Stimulated activated CD8-positive, alpha-beta memory T cell treated with anti-CD3 and anti-CD28 coated beads, Interleukin-7, amount 100 ng/mL, for 4 hours (primary cell): ENCODE data around the gene ARHGAP10.
"Not testable (repeated sequence)": the region's sequence is repeated elsewhere in the genome, so short reads cannot be mapped to it uniquely, and the experiment has no call there.

ENCODE experiments used
- DNase-seq, 2 donors: peaks; one replicate each; pipeline ENCODE4 v3.0.0-alpha.2; 2020; ENCODE audit warnings: low read depth in 2 of 2

Gene ARHGAP10

DNA sequence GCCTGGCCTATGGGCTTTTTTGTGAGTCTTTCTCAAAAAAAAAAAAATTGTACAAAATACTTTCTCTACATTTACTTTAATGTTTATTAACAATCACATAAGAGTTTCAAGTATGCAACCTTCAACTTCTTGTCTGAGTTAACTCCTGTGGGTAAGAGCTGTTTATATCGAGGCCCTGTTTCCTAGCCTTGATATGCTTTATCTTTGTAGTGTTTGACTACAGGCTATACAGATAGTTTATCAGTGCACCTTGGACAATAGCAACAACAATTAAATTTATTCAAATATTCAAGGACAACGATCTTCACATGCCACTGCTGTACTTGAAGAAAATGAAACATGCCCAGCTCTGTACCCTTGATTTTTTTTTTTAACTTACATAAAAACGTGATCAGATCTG, 178.4 kb downstream of the ARHGAP10 start:
- DNase-seq, result no peak

GRCh38 chr4:147912106-147912505, 180.2 kb downstream of the ARHGAP10 start:
- not testable (repeated sequence) for DNase-seq

DNA sequence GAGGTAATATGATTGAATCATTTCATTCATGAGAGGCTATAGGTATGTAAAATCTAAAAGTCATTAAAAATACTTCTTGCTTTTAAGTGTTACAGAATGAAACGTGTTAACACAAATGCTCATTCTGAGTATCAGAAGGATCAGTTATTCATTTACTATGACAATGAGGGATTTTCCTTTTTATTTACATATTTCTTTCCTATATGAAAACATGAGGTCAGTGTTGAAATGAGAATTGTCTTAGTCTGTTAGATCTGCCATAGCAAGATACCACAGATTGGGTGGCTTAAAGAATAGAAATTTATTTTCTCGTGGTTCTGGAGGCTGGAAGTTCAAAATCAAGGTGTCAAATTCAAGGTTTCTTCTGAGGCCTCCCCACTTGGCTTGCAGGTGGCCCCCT, 181.2 kb downstream of the ARHGAP10 start:
- DNase-seq, result no peak

GRCh38 chr4:147916351-147916750, 184.5 kb downstream of the ARHGAP10 start:
- DNase-seq, result no peak

DNA sequence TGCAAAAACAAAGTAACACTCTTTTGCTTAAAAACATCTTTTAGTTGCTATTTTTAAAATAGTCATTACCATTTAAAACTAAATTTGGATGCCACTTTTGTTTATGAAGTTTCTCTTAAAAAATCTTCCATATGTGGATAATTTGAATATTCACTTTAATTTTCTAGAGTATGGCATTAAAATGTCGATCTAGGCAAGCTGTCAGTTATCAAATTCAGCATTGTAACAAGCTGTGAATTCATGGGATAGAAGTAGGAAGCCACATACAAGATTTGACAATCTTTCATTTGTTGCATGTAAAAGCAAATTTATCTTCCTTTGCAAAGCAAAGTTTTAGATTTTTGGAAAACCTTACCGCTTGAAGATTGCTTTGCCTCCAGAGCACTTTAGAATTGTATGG, 191.5 kb downstream of the ARHGAP10 start:
- DNase-seq, result no peak

- no peak for DNase-seq
Observed at GRCh38 chr4:147923854-147924253, 192.0 kb downstream of the ARHGAP10 start.

- DNase-seq, result no peak
Observed at GRCh38 chr4:147924604-147925412, 192.9 kb downstream of the ARHGAP10 start.

- DNase-seq, result no peak
Observed at GRCh38 chr4:147927377-147928137, 195.7 kb downstream of the ARHGAP10 start.

GRCh38 chr4:147928400-147928799, 196.5 kb downstream of the ARHGAP10 start:
- no peak for DNase-seq

GRCh38 chr4:147929746-147930145, 197.9 kb downstream of the ARHGAP10 start:
- no peak for DNase-seq

GRCh38 chr4:147933316-147933715, 201.4 kb downstream of the ARHGAP10 start:
- no peak for DNase-seq

- no peak for DNase-seq
Observed at GRCh38 chr4:147933779-147934178, 201.9 kb downstream of the ARHGAP10 start.

GRCh38 chr4:147938496-147938895, 206.6 kb downstream of the ARHGAP10 start:
- no peak for DNase-seq

DNA sequence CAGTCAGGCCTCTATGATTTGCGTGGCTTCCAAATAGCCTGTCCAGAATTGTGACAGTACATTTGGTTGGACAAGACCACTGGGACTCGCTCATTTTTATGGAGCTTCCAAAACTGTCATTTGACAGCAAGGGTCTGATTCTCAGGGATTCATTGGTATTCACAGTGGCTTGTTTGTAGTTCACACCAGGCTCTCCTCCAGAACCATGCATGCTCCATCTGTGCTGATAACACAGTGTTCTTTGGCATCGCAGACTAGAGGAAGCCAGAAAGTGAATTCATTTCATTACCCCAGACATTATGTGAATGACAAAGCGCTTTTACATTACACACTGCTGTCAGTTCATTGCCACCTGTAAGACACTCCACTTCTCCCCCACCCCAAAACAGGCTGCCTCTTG, 208.3 kb downstream of the ARHGAP10 start:
- no peak for DNase-seq

- DNase-seq, result no peak
Observed at GRCh38 chr4:147941373-147941772, 209.5 kb downstream of the ARHGAP10 start.

- no peak for DNase-seq
Observed at GRCh38 chr4:147942729-147943128, 210.8 kb downstream of the ARHGAP10 start.

- no peak for DNase-seq
Observed at GRCh38 chr4:147943159-147943638, 211.3 kb downstream of the ARHGAP10 start.

GRCh38 chr4:147944249-147944648, 212.4 kb downstream of the ARHGAP10 start:
- DNase-seq, result no peak

GRCh38 chr4:147944670-147945260, 212.9 kb downstream of the ARHGAP10 start:
- DNase-seq, result no peak

DNA sequence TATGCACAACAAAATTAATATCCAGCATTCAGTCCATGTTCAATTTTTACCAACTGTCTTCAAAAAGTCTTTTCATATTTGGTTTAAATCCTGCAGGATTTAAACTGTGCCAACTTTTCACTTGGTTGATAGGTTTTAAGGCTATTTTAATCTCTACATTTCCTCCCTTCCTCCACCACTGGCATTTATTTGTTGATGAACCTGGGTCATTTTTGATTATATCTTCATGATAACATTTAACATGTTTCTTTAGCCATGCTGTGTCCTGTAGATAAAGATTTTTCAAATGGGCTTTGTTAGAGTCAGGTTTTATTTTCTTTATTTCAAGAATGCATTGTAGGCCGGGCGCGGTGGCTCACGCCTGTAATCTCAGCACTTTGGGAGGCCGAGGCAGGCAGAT, 216.4 kb downstream of the ARHGAP10 start:
- no peak for DNase-seq

DNA sequence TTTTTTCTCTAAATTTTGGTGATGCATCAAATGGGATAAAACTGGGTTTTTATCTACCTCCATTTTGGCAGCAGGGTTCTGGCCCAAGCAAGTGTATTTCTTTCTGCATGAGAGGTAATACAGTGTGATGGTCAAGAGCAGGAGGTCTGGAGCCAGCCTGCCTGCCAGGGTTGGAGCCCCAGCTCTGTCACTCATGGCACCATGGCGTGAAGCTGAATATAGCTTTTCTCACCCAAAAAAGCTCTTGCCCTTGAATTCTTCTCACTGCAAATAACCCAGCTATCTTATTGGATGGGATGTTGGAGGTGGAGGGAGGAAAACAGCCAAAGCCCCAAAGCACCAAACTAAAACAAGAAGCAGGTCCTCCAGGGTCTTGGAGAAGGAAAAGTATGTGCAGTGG, 218.4 kb downstream of the ARHGAP10 start:
- no peak for DNase-seq

GRCh38 chr4:147950841-147951240, 219.0 kb downstream of the ARHGAP10 start:
- no peak for DNase-seq

DNA sequence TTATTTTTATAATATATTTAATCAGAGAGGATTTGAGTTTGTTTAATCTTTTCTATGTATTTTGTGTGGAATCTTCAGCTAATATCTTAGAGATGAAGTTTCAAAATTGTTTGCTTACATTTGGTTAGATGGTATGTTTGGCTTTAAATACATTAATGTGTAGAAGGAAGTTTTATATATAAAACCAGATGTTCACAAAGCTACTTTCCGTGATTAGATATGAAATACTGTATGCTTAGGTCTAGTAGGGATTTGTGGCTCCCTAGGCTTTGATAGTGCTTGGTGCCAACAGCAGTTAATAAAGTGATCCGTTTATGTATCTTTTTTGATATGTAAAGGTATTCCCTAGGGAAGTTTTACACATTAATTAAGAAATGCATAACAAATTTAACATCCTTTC, 223.0 kb downstream of the ARHGAP10 start:
- no peak for DNase-seq
